ENCODE results near the gene NFYC. TPM values are rescaled to one million over a fixed set of nuclear protein-coding genes. Genes with fewer than 3 reads are reported as not detected.

NFYC gene
- total RNA-seq, 3 donors from 2014 or later, result 56.2 to 76.4 (median 70.5) TPM

DNA sequence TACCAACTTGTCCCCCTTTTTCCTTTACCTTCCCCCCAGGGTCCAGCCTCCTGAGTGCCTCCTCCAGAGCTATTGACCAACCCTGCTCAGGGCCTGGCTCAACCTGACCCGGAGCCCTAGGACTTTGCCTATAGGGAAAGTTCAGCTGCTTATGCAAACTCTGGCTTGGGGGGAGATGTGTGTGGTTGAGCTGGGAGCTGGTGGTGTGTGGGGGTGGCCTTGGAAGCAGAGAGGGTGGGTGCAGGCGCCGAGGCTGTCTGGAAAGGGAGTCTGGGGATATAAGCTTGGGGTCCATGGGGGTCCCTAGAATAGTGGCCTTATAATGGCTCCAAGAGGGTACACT lies 106.1 kb downstream of the NFYC start:
- no peak overlapping the region for H3K4me3 ChIP-seq
- H3K36me3 ChIP-seq (ENCODE audit: low read depth), result no peaks in the 10 kb centered on the region
- DNase-seq (no peak), ATAC-seq (no peak)
- intact Hi-C loops (cut with DNase I, micrococcal nuclease), result no loop called here
- H3K4me1 ChIP-seq (ENCODE audit: low read depth), result peaks cover 19% of the 10 kb centered on the region
- TF ChIP-seq, protein P1, sequence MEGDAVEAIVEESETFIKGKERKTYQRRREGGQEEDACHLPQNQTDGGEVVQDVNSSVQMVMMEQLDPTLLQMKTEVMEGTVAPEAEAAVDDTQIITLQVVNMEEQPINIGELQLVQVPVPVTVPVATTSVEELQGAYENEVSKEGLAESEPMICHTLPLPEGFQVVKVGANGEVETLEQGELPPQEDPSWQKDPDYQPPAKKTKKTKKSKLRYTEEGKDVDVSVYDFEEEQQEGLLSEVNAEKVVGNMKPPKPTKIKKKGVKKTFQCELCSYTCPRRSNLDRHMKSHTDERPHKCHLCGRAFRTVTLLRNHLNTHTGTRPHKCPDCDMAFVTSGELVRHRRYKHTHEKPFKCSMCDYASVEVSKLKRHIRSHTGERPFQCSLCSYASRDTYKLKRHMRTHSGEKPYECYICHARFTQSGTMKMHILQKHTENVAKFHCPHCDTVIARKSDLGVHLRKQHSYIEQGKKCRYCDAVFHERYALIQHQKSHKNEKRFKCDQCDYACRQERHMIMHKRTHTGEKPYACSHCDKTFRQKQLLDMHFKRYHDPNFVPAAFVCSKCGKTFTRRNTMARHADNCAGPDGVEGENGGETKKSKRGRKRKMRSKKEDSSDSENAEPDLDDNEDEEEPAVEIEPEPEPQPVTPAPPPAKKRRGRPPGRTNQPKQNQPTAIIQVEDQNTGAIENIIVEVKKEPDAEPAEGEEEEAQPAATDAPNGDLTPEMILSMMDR (IDR thresholded peaks at IDR 0.05), result no peak
- H3K9me3 ChIP-seq, result no peaks in the 10 kb centered on the region

DNA sequence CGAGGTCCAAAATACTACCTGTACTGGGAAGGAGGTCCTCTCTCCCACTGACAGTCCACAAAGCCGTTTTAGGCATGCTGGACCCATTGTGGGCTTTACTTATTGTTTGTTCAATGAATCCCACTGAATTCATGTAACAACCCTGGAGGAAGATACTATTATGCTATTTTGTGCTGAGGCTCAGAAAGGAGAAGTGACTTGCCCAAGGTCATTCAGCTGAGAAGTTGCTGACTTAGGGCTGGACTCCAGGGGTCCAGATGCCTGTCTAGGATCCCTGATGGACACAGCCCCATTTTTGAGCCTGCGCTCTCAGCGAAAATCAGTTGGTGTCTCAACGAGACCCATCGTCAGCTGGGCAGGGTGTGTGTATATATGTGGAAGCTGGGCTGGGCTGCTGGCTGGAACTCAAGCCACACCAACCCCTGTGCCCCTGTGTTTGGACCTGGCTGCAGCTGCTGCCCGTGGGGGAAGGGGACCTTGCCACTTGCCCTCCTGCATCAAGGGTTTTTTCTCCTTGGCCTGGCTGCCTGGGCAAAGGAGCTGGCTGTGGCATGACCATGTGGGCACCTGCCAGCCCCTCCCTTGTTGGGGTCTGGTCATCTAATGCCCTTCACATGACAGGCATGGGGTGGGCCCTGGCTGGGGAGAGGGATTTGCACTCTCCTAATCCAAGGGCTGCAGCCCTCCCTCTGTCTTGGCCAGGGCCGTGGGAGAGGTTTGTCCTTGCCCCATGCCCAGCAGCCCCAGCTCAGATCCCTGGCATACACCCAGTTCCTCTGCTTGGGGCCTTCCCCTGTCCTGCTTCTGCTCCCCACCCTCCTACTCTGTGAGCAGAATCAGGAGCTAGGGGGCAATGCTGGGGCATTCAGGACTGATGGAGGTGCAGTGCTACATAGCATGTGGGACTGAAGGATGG lies 107.1 kb downstream of the NFYC start:
- Histone ChIP-seq H3K4me3 (no peak overlapping the region), H3K9me3 (no peaks in the 10 kb centered on the region), H3K36me3 (ENCODE audit: low read depth) (no peaks in the 10 kb centered on the region), H3K4me1 (ENCODE audit: low read depth) (peaks cover 19% of the 10 kb centered on the region)
- ATAC-seq, result no peak
- TF ChIP-seq, protein P1 (IDR thresholded peaks at IDR 0.05), result no peak
- intact Hi-C loops (cut with DNase I, micrococcal nuclease), result no loop called here
- no peak for DNase-seq

DNA sequence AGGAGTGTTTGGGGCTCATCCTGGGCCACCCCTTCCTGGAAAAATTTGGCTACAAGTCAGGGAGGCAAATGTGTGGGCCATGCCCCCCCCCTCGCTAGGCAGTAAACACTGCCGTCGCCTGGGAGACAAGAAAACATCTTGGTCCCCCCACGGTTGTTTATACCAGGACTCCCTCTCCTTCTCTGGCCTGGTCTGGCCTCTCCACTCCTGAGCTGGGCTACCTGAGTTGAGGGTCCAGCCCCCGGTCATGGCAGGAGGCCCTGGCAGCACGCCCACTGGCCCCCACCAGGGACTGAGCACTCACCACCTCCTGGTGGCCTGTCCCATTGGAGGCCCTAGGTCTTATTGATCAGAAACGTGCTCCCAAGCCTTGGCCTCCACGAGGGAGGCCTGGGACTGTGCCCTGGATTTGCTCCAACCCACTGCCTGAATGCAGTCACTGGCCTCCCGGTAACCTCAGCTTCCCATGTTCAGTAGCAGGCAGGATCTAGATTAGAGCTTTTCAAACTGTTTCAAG lies 107.9 kb downstream of the NFYC start:
- Histone ChIP-seq H3K4me3 (no peak overlapping the region), H3K4me1 (ENCODE audit: low read depth) (peaks cover 19% of the 10 kb centered on the region), H3K36me3 (ENCODE audit: low read depth) (no peaks in the 10 kb centered on the region), H3K9me3 (no peaks in the 10 kb centered on the region)
- TF ChIP-seq, protein P1 (IDR thresholded peaks at IDR 0.05), result no peak
- intact Hi-C loops (cut with DNase I, micrococcal nuclease), result no loop called here
- DNase-seq (peak in 1 of 3 donors; percentile 29), ATAC-seq (no peak)

DNA sequence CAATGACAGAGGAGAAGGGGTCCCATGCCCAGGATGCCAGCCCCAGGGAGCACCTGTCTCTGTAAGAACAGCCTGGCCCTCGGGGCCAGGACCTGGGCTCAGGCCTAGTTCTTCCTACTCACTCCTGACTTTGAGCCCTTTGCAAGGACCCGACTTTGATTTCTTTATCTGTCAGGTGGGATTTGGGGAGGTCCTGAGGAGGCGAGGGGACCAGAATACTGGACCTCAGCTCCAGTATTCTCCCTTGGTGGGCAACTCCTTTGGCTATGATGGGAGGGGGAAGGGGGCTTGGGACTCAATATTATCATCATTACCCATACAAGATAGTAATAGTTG lies 110.2 kb downstream of the NFYC start:
- intact Hi-C loops (cut with DNase I, micrococcal nuclease), result no loop called here
- DNase-seq (no peak), ATAC-seq (no peak)
- H3K36me3 ChIP-seq (ENCODE audit: low read depth), result no peaks in the 10 kb centered on the region
- H3K4me1 ChIP-seq (ENCODE audit: low read depth), result peaks cover 19% of the 10 kb centered on the region
- no peaks in the 10 kb centered on the region for H3K9me3 ChIP-seq
- H3K4me3 ChIP-seq, result no peak overlapping the region
- TF ChIP-seq, protein P1 (IDR thresholded peaks at IDR 0.05), result no peak

DNA sequence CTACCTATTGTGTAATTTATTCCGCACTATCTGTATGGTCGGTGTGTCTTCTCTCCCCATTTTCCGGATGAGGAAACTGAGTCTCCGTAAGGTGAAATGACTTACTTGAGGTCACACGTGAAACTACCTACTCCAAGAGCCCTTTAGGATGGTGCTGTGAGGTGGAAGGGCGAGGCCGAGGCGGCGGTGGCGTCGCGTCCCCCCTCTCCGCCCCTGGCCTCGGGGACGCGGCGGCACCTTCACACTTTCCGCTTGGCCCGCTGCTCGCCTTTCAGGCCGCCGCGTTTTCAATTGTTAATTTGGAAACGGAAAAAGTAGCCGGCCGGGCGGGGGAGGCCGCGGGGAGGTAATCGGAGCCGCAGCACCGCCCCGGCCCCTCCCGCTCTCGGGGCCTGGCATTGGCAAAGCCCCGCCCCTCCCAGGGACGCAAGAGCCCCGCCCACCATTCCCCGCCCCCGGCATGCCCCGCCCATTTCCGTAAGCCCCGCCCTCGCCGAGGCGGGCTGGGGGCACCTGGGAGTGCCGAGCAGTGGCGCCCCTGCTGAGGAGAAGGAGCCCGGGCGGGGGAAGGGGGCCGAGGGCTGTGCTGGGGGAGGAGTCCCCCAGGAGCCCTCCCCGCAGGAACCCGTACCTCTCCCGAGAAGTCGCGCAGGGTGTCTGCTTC lies 110.7 kb downstream of the NFYC start:
- TF ChIP-seq, protein P1 (IDR thresholded peaks at IDR 0.05), result no peak
- peak; percentile 86 to 91 (median 90) for DNase-seq
- ATAC-seq, result peak; percentile 98
- H3K36me3 ChIP-seq (ENCODE audit: low read depth), result no peaks in the 10 kb centered on the region
- no peaks in the 10 kb centered on the region for H3K9me3 ChIP-seq
- intact Hi-C loops (cut with DNase I, micrococcal nuclease), result no loop called here
- H3K4me3 ChIP-seq, result no peak overlapping the region
- peaks cover 19% of the 10 kb centered on the region for H3K4me1 ChIP-seq (ENCODE audit: low read depth)
